ENCODE results near the gene PBRM1. TPM values are rescaled to one million over a fixed set of nuclear protein-coding genes. Genes with fewer than 3 reads are reported as not detected.
A peak's percentile ranks its signal among the peaks of the same experiment; 100 is the strongest.

Gene PBRM1
- total RNA-seq, 1 donor from 2014 or later, result 66.3 TPM

- peaks cover 20% of the 10 kb centered on the region for H3K4me1 Mint-ChIP-seq (ENCODE audit: low read depth)
- intact Hi-C loops (cut with micrococcal nuclease), result no loop called here
- H3K4me3 Mint-ChIP-seq (ENCODE audit: low read depth), result no peak overlapping the region
- H3K27ac Mint-ChIP-seq, result no peak overlapping the region
- H3K9me3 Mint-ChIP-seq, result no peaks in the 10 kb centered on the region
- H3K36me3 Mint-ChIP-seq (ENCODE audit: low read depth), result peaks cover 68% of the 10 kb centered on the region
- DNase-seq (ENCODE audit: low spot score), result no peak
- H3K27me3 Mint-ChIP-seq (ENCODE audit: low read depth), result no peaks in the 10 kb centered on the region
Observed at GRCh38 chr3:52695798-52696671, 10.3 kb upstream of the PBRM1 start.

GRCh38 chr3:52694528-52695189, 8.9 kb upstream of the PBRM1 start:
- H3K27ac Mint-ChIP-seq, result no peak overlapping the region
- peaks cover 77% of the 10 kb centered on the region for H3K36me3 Mint-ChIP-seq (ENCODE audit: low read depth)
- no peak overlapping the region for H3K4me3 Mint-ChIP-seq (ENCODE audit: low read depth)
- H3K9me3 Mint-ChIP-seq, result no peaks in the 10 kb centered on the region
- no peak for DNase-seq (ENCODE audit: low spot score)
- intact Hi-C loops (cut with micrococcal nuclease), result no loop called here
- no peaks in the 10 kb centered on the region for H3K27me3 Mint-ChIP-seq (ENCODE audit: low read depth)
- H3K4me1 Mint-ChIP-seq (ENCODE audit: low read depth), result peaks cover 21% of the 10 kb centered on the region

GRCh38 chr3:52693071-52693470, 7.4 kb upstream of the PBRM1 start:
- H3K27ac Mint-ChIP-seq, result peak overlapping the region; percentile 43
- H3K9me3 Mint-ChIP-seq, result no peaks in the 10 kb centered on the region
- no peak for DNase-seq (ENCODE audit: low spot score)
- H3K4me3 Mint-ChIP-seq (ENCODE audit: low read depth), result no peak overlapping the region
- H3K27me3 Mint-ChIP-seq (ENCODE audit: low read depth), result no peaks in the 10 kb centered on the region
- H3K36me3 Mint-ChIP-seq (ENCODE audit: low read depth), result peaks cover 87% of the 10 kb centered on the region
- intact Hi-C loops (cut with micrococcal nuclease), result no loop called here
- H3K4me1 Mint-ChIP-seq (ENCODE audit: low read depth), result peaks cover 32% of the 10 kb centered on the region

- H3K27me3 Mint-ChIP-seq (ENCODE audit: low read depth), result no peaks in the 10 kb centered on the region
- intact Hi-C loops (cut with micrococcal nuclease), result no loop called here
- DNase-seq (ENCODE audit: low spot score), result no peak
- peaks cover 90% of the 10 kb centered on the region for H3K36me3 Mint-ChIP-seq (ENCODE audit: low read depth)
- H3K4me1 Mint-ChIP-seq (ENCODE audit: low read depth), result peaks cover 31% of the 10 kb centered on the region
- H3K4me3 Mint-ChIP-seq (ENCODE audit: low read depth), result no peak overlapping the region
- no peaks in the 10 kb centered on the region for H3K9me3 Mint-ChIP-seq
- H3K27ac Mint-ChIP-seq, result peak overlapping the region; percentile 46
Observed at GRCh38 chr3:52690560-52690959, 4.8 kb upstream of the PBRM1 start.

- peak overlapping the region; percentile 46 for H3K27ac Mint-ChIP-seq
- H3K4me1 Mint-ChIP-seq (ENCODE audit: low read depth), result peaks cover 36% of the 10 kb centered on the region
- H3K4me3 Mint-ChIP-seq (ENCODE audit: low read depth), result no peak overlapping the region
- H3K36me3 Mint-ChIP-seq (ENCODE audit: low read depth), result peaks cover 87% of the 10 kb centered on the region
- no peaks in the 10 kb centered on the region for H3K27me3 Mint-ChIP-seq (ENCODE audit: low read depth)
- H3K9me3 Mint-ChIP-seq, result no peaks in the 10 kb centered on the region
- no peak for DNase-seq (ENCODE audit: low spot score)
- intact Hi-C loops (cut with micrococcal nuclease), result loop anchor here (5.0 to 10.0 kb wide), 5 partner anchors 152 to 714 kb away; partner anchors contain the start of genes ABHD14A, ABHD14B, DUSP7 and NISCH
Observed at GRCh38 chr3:52689151-52689550, 3.4 kb upstream of the PBRM1 start.

GRCh38 chr3:52688266-52688665, 2.6 kb upstream of the PBRM1 start:
- no peaks in the 10 kb centered on the region for H3K27me3 Mint-ChIP-seq (ENCODE audit: low read depth)
- intact Hi-C loops (cut with micrococcal nuclease), result loop anchor here (5.0 to 10.0 kb wide), 5 partner anchors 151 to 713 kb away; partner anchors contain the start of genes ABHD14A, ABHD14B, DUSP7 and NISCH
- H3K9me3 Mint-ChIP-seq, result no peaks in the 10 kb centered on the region
- DNase-seq (ENCODE audit: low spot score), result no peak
- H3K4me1 Mint-ChIP-seq (ENCODE audit: low read depth), result peaks cover 35% of the 10 kb centered on the region
- peak overlapping the region; percentile 38 for H3K27ac Mint-ChIP-seq
- peak overlapping the region; percentile 47 for H3K4me3 Mint-ChIP-seq (ENCODE audit: low read depth)
- peaks cover 81% of the 10 kb centered on the region for H3K36me3 Mint-ChIP-seq (ENCODE audit: low read depth)

GRCh38 chr3:52685285-52685708, 416 bp downstream of the PBRM1 start:
- Mint-ChIP-seq H3K36me3 (ENCODE audit: low read depth) (peaks cover 82% of the 10 kb centered on the region), H3K9me3 (no peaks in the 10 kb centered on the region), H3K27ac (peak overlapping the region; percentile 93), H3K4me3 (ENCODE audit: low read depth) (peak overlapping the region; percentile 87), H3K4me1 (ENCODE audit: low read depth) (peaks cover 50% of the 10 kb centered on the region), H3K27me3 (ENCODE audit: low read depth) (no peaks in the 10 kb centered on the region)
- intact Hi-C loops (cut with micrococcal nuclease), result loop anchor here (5.0 to 10.0 kb wide), 5 partner anchors 148 to 710 kb away; partner anchors contain the start of genes ABHD14A, ABHD14B, DUSP7 and NISCH
- DNase-seq (ENCODE audit: low spot score), result peak; percentile 76

- no peaks in the 10 kb centered on the region for H3K27me3 Mint-ChIP-seq (ENCODE audit: low read depth)
- no peak for DNase-seq (ENCODE audit: low spot score)
- H3K4me3 Mint-ChIP-seq (ENCODE audit: low read depth), result peak overlapping the region; percentile 87
- peak overlapping the region; percentile 93 for H3K27ac Mint-ChIP-seq
- H3K36me3 Mint-ChIP-seq (ENCODE audit: low read depth), result peaks cover 82% of the 10 kb centered on the region
- H3K9me3 Mint-ChIP-seq, result no peaks in the 10 kb centered on the region
- H3K4me1 Mint-ChIP-seq (ENCODE audit: low read depth), result peaks cover 57% of the 10 kb centered on the region
- intact Hi-C loops (cut with micrococcal nuclease), result loop anchor here (10.0 kb wide), 4 partner anchors 229 to 709 kb away; partner anchors contain the start of genes ABHD14A, ABHD14B, DUSP7 and NISCH
Observed at GRCh38 chr3:52684184-52684583, 1.5 kb downstream of the PBRM1 start.

GRCh38 chr3:52683611-52684010, 2.1 kb downstream of the PBRM1 start:
- Mint-ChIP-seq H3K27me3 (ENCODE audit: low read depth) (no peaks in the 10 kb centered on the region), H3K27ac (peak overlapping the region; percentile 72), H3K4me1 (ENCODE audit: low read depth) (peaks cover 54% of the 10 kb centered on the region), H3K36me3 (ENCODE audit: low read depth) (peaks cover 82% of the 10 kb centered on the region), H3K4me3 (ENCODE audit: low read depth) (peak overlapping the region; percentile 87), H3K9me3 (no peaks in the 10 kb centered on the region)
- DNase-seq (ENCODE audit: low spot score), result no peak
- intact Hi-C loops (cut with micrococcal nuclease), result loop anchor here (10.0 kb wide), 4 partner anchors 229 to 709 kb away; partner anchors contain the start of genes ABHD14A, ABHD14B, DUSP7 and NISCH

- Mint-ChIP-seq H3K4me3 (ENCODE audit: low read depth) (peak overlapping the region; percentile 26), H3K27ac (peak overlapping the region; percentile 86), H3K27me3 (ENCODE audit: low read depth) (no peaks in the 10 kb centered on the region), H3K4me1 (ENCODE audit: low read depth) (peaks cover 48% of the 10 kb centered on the region), H3K36me3 (ENCODE audit: low read depth) (peaks cover 75% of the 10 kb centered on the region), H3K9me3 (no peaks in the 10 kb centered on the region)
- intact Hi-C loops (cut with micrococcal nuclease), result loop anchor here (1.0 to 10.0 kb wide), 5 partner anchors 11 to 707 kb away; partner anchors contain the start of genes ABHD14A, ABHD14B, DUSP7 and NISCH
- no peak for DNase-seq (ENCODE audit: low spot score)
Observed at GRCh38 chr3:52682016-52682415, 3.7 kb downstream of the PBRM1 start.

- intact Hi-C loops (cut with micrococcal nuclease), result loop anchor here (10.0 kb wide), 4 partner anchors 227 to 707 kb away; partner anchors contain the start of genes ABHD14A, ABHD14B, DUSP7 and NISCH
- Mint-ChIP-seq H3K4me3 (ENCODE audit: low read depth) (no peak overlapping the region), H3K4me1 (ENCODE audit: low read depth) (peaks cover 51% of the 10 kb centered on the region), H3K27ac (peak overlapping the region; percentile 86), H3K36me3 (ENCODE audit: low read depth) (peaks cover 75% of the 10 kb centered on the region), H3K27me3 (ENCODE audit: low read depth) (no peaks in the 10 kb centered on the region), H3K9me3 (no peaks in the 10 kb centered on the region)
- no peak for DNase-seq (ENCODE audit: low spot score)
Observed at GRCh38 chr3:52681596-52681995, 4.1 kb downstream of the PBRM1 start.

GRCh38 chr3:52679811-52680210, 5.9 kb downstream of the PBRM1 start:
- Mint-ChIP-seq H3K36me3 (ENCODE audit: low read depth) (peaks cover 77% of the 10 kb centered on the region), H3K4me1 (ENCODE audit: low read depth) (peaks cover 54% of the 10 kb centered on the region), H3K9me3 (no peaks in the 10 kb centered on the region), H3K4me3 (ENCODE audit: low read depth) (no peak overlapping the region), H3K27ac (peak overlapping the region; percentile 81), H3K27me3 (ENCODE audit: low read depth) (no peaks in the 10 kb centered on the region)
- intact Hi-C loops (cut with micrococcal nuclease), result loop anchor here (10.0 kb wide), 4 partner anchors 225 to 705 kb away; partner anchors contain the start of genes ABHD14A, ABHD14B, DUSP7 and NISCH
- no peak for DNase-seq (ENCODE audit: low spot score)
